Body of pancreas (tissue), 4 donors: ENCODE results near the gene CLUH. TPM values are rescaled to one million over a fixed set of nuclear protein-coding genes. Genes with fewer than 3 reads are reported as not detected.

Source experiments
- ATAC-seq: fragments of 150-250 bp; one replicate; pipeline ENCODE4 v1.9.1; 2016
- DNase-seq, 4 donors: peaks; one replicate each; pipeline ENCODE4 v3.0.0-alpha.2; 2019
- H3K27ac ChIP-seq, 4 donors: fragments of 200-600 bp; sonication (generic); 1 replicate in 3 of 4; 2 replicates in 1 of 4; pipeline versions ENCODE4 v1.5.1 to v1.6.1; 2016 to 2019; ENCODE audit warnings: mild to moderate bottlenecking in 1 of 4, mixed read lengths in 1 of 4, moderate library complexity in 1 of 4
- H3K27me3 ChIP-seq, 2 donors: fragments of 200-600 bp; sonication (generic); one replicate each; pipeline ENCODE4 v1.6.0; 2016; ENCODE audit warnings: mild to moderate bottlenecking in 1 of 2
- H3K36me3 ChIP-seq, 2 donors: fragments of 200-600 bp; sonication (generic); replicated peaks in 1 of 2; 2 replicates each; pipeline ENCODE4 v1.5.1; 2016; ENCODE audit warnings: low read depth in 2 of 2; ENCODE audit not compliant: insufficient read depth in 1 of 2
- H3K4me1 ChIP-seq: fragments of 200-600 bp; sonication (generic); one replicate; pipeline ENCODE4 v1.6.0; 2016
- H3K4me3 ChIP-seq, 2 donors: fragments of 200-600 bp; sonication (generic); 1 replicate in 1 of 2; 2 replicates in 1 of 2; pipeline ENCODE4 v1.5.1; 2016 to 2019
- H3K9me3 ChIP-seq, 3 donors: fragments of 200-600 bp; sonication (generic); 1 replicate in 2 of 3; 2 replicates in 1 of 3; pipeline ENCODE4 v1.5.1; 2016
- POLR2A ChIP-seq, 3 donors: fragments of 450-650 bp; IDR thresholded peaks; one replicate each; pipeline ENCODE4 v1.6.1; 2016; ENCODE audit warnings: antibody characterized with exemption in 3 of 3, mild to moderate bottlenecking in 2 of 3
- WGBS, 2 donors: methylation state at CpG; one replicate each; pipeline ENCODE4 v1.1.5; 2017; 5-methylcytosine and 5-hydroxymethylcytosine counted together
- intact Hi-C: fragments of 100-400 bp; cut with DNase I; formaldehyde crosslinking; loops from one replicate; pipeline ENCODE4 v1.15.1; 2023
- total RNA-seq, 2 donors: library from RNA; depleted of rRNA; stranded (reverse); fragments of >200 nt; gene quantifications; one replicate each; pipeline ENCODE4 v1.1.0, GENCODE V29; 2016
- TF ChIP-seq, protein P1 (sequence below), 7 experiments: fragments of 450-650 bp in 4 of 7; fragments of 200-600 bp in 3 of 7; sonication (generic) in 3 of 7; IDR thresholded peaks; one replicate each; pipeline ENCODE4 v1.5.1; 2016 to 2019; ENCODE audit warnings: antibody characterized with exemption in 7 of 7

CLUH gene
- total RNA-seq, 2 donors from 2014 or later: 53.2 to 167 TPM

DNA sequence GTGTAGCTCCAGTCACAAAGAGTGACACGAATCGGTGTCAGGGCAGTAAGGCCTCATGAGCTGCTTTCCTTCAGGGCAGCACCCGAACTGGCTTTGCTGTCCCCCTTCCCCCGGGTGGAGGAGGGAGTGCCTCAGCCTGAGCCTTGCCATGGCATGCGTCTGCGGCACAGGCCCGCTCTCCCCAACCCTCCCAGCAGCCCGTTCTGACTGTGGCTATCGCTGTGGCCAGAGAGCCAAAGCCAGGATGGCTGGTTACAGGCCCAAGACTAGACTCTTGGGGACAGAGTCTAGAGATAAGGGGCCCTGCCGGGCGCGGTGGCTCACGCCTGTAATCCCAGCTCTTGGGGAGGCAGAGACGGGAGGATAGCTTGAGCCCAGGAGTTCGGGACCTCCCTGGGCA is 25.9 kb downstream of the CLUH start:
- H3K27me3 ChIP-seq: no peaks in the 10 kb centered on the region
- TF ChIP-seq, protein P1, sequence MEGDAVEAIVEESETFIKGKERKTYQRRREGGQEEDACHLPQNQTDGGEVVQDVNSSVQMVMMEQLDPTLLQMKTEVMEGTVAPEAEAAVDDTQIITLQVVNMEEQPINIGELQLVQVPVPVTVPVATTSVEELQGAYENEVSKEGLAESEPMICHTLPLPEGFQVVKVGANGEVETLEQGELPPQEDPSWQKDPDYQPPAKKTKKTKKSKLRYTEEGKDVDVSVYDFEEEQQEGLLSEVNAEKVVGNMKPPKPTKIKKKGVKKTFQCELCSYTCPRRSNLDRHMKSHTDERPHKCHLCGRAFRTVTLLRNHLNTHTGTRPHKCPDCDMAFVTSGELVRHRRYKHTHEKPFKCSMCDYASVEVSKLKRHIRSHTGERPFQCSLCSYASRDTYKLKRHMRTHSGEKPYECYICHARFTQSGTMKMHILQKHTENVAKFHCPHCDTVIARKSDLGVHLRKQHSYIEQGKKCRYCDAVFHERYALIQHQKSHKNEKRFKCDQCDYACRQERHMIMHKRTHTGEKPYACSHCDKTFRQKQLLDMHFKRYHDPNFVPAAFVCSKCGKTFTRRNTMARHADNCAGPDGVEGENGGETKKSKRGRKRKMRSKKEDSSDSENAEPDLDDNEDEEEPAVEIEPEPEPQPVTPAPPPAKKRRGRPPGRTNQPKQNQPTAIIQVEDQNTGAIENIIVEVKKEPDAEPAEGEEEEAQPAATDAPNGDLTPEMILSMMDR (IDR thresholded peaks at IDR 0.05): no peak
- no peak for TF ChIP-seq POLR2A (IDR thresholded peaks at IDR 0.05)
- no peak overlapping the region for H3K27ac ChIP-seq
- intact Hi-C loops: no loop called here
- peaks cover 25% of the 10 kb centered on the region for H3K4me1 ChIP-seq
- WGBS, 2 donors: 93% methylated on average over 11 to 15 of the region's 15 CpGs
- H3K9me3 ChIP-seq: no peaks in the 10 kb centered on the region
- ATAC-seq (no peak), DNase-seq (no peak)
- H3K4me3 ChIP-seq: no peak overlapping the region
- H3K36me3 ChIP-seq: peaks cover 5 to 11% of the 10 kb centered on the region in 2 donors

DNA sequence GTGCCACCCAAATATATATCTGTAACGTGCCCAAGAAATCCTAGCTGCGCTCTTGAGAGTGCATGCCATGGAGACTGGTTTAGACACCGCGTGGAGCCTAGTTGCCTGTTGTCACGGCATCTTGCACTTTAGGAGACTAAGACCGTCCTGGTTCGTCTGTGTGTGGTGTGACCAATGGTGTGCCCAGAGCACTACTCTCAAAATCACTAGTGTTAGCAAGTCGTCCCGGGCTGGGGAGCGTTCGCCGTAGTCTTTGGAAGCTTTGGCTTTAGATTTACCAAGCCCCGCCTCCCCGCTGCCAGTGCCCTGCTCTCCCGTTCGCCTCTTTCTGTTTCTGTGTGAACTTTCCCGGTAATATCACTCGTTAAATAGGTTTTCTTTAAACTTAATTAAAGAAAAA is 27.0 kb downstream of the CLUH start:
- WGBS, 2 donors: 88 to 93% methylated on average over 16 to 18 of the region's 18 CpGs
- no peak for TF ChIP-seq POLR2A (IDR thresholded peaks at IDR 0.05)
- TF ChIP-seq, protein P1 (IDR thresholded peaks at IDR 0.05): no peak
- no peaks in the 10 kb centered on the region for H3K9me3 ChIP-seq
- no peak for DNase-seq
- ATAC-seq: no peak
- no peaks in the 10 kb centered on the region for H3K27me3 ChIP-seq
- intact Hi-C loops: no loop called here
- peak overlapping the region in 1 of 4 donors; percentile 5 for H3K27ac ChIP-seq
- H3K36me3 ChIP-seq: peaks cover 13 to 15% of the 10 kb centered on the region in 2 donors
- no peak overlapping the region for H3K4me3 ChIP-seq
- peaks cover 25% of the 10 kb centered on the region for H3K4me1 ChIP-seq

DNA sequence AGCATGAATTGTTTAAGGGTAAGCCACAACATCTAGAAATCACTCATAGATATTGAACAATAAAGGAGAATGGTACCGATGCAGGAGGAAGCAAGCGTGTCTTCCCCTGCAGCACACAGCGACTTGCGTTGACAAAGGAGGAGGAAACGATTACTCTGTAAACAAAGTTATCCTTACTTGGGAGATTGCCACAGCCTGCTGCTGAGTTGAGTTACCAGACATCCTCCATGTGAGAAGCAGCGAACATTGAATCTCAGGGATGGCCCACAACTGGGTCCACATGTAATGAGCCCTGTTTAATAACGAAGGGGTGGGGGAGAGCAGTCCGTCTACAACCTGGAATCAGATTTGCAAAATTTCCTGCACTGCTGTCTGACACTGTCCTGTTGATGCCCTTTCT is 27.7 kb downstream of the CLUH start:
- Histone ChIP-seq H3K4me1 (peaks cover 25% of the 10 kb centered on the region), H3K9me3 (no peaks in the 10 kb centered on the region), H3K4me3 (no peak overlapping the region), H3K36me3 (peaks cover 15% of the 10 kb centered on the region in 2 donors), H3K27me3 (no peaks in the 10 kb centered on the region), H3K27ac (peak overlapping the region in 2 of 4 donors; percentile 14 to 47)
- DNase-seq (peak in 2 of 4 donors; percentile 13 to 20), ATAC-seq (no peak)
- intact Hi-C loops: no loop called here
- WGBS, 2 donors: 23 to 34% methylated on average over 8 of the region's 8 CpGs
- TF ChIP-seq, protein P1 (IDR thresholded peaks at IDR 0.05): no peak
- no peak for TF ChIP-seq POLR2A (IDR thresholded peaks at IDR 0.05)

DNA sequence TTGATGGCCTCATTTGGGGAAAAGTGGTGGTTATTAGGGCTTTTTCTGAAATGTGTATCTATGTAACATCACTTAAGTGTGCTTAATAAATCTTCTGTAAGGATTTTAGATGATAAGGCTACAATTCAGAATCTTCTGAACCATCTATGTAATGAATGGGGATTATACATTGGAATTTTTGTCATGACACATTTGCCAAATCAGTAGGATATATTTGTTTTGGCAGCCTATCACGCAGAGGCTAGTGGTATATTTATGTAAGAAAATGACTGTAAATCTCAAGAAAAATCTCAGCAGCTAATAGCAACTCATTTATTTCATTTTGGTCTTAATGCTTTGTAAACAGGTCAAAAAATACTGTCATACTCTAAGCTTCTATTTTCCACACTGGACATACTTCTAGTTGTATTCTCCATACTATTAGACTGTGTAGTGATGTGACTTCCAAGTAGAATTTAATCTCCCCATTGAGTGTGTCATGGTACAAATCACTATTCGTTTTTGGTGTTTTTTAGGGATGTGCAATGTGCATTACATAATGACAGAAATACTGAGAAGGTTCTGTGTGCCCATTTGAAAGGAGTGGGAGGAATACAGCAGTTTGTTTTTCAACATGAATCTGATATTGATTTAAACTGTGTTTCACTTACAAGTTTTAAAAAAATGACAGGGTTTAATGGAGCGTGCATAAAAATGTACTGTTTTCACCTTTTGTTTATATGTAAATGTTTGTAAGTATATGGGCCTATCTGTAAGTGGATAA is 29.2 kb downstream of the CLUH start:
- no peak for DNase-seq
- H3K27me3 ChIP-seq: no peaks in the 10 kb centered on the region
- no peak for ATAC-seq
- WGBS, 2 donors: 27 to 48% methylated on average over 3 of the region's 3 CpGs
- no peak overlapping the region for H3K4me3 ChIP-seq
- intact Hi-C loops: no loop called here
- H3K27ac ChIP-seq: peak overlapping the region in 2 of 4 donors; percentile 2 to 51
- no peaks in the 10 kb centered on the region for H3K9me3 ChIP-seq
- TF ChIP-seq POLR2A (IDR thresholded peaks at IDR 0.05): no peak
- TF ChIP-seq, protein P1 (IDR thresholded peaks at IDR 0.05): no peak
- peaks cover 15 to 22% of the 10 kb centered on the region in 2 donors for H3K36me3 ChIP-seq
- H3K4me1 ChIP-seq: peaks cover 25% of the 10 kb centered on the region

DNA sequence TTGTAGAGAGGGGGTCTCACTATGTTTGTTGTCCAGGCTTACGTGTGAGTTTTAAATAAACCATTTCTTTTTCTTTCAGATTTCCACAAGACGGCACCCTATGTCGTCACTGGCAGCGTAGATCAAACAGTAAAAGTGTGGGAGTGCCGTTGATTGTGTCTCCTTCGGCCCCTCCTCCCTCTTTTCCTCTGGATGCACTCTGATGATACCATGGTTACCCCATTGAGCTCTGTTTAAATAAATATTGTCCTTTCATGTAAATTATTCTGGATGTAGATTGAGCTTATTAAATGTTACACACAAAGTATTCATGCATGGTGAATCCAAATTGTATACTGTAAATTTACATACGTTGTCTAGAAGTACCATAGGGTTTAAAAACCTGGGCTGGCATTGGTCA is 29.9 kb downstream of the CLUH start:
- peaks cover 22% of the 10 kb centered on the region for H3K4me1 ChIP-seq
- H3K27ac ChIP-seq: no peak overlapping the region
- intact Hi-C loops: no loop called here
- no peak overlapping the region for H3K4me3 ChIP-seq
- ATAC-seq: no peak
- no peak for DNase-seq
- TF ChIP-seq POLR2A (IDR thresholded peaks at IDR 0.05): no peak
- TF ChIP-seq, protein P1 (IDR thresholded peaks at IDR 0.05): no peak
- peaks cover 15 to 24% of the 10 kb centered on the region in 2 donors for H3K36me3 ChIP-seq
- 88 to 89% methylated on average over 7 of the region's 7 CpGs for WGBS, 2 donors
- no peaks in the 10 kb centered on the region for H3K9me3 ChIP-seq
- H3K27me3 ChIP-seq: no peaks in the 10 kb centered on the region
